ENCODE results near the gene RSBN1L.

- TF ChIP-seq CTCF (IDR thresholded peaks at IDR 0.05) (no peak), POLR2A (IDR thresholded peaks at IDR 0.05) (no peak)
These were observed 50.0 kb downstream of the RSBN1L start for GRCh38 chr7:77746164-77746823.

Data from thyroid gland (tissue), 4 donors.